HG03175 (cell line): ENCODE measurements around the gene LAD1.

ENCODE experiments used
- ATAC-seq: cut with Tn5 transposase; IDR thresholded peaks from one replicate; pipeline ENCODE4 v1.9.1; 2021; ENCODE audit warnings: mild to moderate bottlenecking, moderate library complexity; ENCODE audit not compliant: unreplicated experiment

Gene LAD1

DNA sequence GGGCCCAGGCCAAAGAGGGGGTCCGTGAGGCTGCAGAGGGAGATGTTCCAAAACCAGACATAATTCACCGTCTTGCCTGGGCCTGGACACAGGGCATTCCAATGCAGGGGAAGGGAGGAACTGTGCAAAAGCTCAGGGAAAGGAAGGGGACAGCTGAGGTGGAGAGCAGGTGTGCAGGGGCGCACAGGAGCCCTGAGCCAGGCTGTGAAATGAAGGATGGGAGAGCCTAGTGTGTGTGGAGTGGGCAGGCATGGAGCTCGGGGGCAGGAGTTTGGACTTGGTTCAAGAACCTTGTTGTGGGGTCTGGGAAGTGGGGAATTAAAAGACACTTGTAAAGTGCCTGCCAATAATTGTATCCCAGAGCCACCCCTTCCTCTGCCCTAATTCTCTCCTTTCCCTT is 20.1 kb upstream of the LAD1 start:
- ATAC-seq = no peak

DNA sequence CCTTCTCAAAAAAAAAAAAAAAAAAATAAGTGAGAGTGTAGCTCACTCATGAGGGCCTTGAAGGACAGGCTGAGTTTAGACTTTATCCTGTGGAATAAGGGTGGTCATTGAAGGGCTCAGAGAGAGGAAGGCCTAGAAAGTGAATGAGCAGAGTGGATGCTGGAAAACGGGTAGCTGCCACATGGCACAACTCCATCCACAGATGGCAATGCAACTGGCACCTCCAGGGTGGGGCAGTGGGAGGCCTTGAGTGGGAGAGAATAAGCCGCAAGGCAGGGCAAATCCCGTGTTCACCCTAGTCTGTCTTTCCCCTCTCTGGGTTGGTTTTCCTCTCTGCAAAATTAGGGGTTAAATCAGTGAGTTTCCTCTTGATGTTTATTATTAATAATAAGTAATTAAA is 19.3 kb upstream of the LAD1 start:
- no peak for ATAC-seq

DNA sequence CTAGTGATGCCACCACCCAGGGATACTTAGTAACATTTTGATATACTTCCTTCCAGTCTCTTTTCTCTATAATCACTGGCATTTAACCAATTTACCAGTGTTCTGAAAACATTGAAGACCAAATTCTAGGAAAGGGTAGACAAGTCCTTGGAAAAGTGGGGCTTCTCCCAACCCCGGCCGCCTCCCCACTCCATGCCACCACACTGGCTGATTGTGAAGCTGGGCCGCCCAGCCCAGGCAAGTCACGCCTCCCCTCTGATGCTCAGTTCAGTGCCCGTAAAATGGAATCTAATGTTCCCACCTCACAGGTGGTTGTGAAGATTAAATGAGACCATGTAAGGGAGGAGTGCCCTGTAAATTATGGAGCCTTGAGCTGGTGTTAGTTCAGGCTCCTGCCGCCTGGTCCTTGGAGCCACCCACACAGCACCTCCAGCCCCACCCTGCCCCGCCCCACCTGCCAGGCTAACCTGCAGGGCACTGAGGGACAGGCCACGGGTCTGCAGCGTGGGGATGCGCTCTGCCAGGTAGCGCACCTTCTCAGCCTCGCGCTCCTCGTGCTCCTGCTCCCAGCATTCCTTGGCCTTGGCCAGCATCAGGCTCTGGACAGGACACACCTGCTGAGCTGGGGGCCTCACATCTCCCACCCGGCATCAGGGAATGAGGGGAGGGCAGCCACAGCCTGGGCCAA is 15.1 kb upstream of the LAD1 start:
- ATAC-seq = no peak

DNA sequence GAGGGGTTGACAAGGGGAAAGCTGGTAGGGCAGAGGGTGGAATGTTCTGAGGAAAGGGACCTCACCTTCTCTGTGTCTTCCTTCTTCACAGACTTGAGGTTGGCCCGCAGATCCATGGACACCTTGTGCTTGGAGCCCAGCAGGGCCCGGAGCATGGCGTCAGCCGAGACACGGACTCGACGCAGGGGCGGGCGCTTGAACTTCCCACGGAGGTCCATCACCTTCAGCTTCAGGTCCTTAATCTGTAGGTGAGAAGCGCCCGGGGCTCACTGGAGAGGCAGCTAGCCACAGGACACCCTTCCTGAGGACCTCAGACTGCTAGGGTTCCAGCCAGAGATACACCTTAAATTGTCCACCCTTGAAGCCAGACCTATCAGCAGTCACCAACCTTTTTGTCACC is 12.2 kb upstream of the LAD1 start:
- ATAC-seq = no peak

DNA sequence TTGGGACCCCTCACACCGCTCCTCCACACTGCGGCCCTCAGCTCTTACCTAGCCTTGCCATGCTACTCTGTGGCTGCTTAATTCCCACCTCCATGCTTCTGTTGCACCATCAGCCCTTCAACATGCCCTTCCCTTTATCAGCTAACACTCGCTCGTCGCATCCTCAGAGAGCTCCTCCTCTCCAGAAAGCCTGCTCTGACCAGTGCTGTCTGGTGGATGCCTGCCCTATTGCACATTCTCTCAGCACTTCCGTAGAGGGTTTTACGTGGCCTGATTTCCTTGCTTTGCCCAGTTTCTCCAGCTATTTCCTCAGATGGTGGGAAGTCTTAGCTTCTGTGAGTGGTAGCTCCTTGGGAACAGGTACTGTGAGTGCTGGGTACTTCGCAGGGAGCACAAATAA is 10.3 kb upstream of the LAD1 start:
- no peak for ATAC-seq

DNA sequence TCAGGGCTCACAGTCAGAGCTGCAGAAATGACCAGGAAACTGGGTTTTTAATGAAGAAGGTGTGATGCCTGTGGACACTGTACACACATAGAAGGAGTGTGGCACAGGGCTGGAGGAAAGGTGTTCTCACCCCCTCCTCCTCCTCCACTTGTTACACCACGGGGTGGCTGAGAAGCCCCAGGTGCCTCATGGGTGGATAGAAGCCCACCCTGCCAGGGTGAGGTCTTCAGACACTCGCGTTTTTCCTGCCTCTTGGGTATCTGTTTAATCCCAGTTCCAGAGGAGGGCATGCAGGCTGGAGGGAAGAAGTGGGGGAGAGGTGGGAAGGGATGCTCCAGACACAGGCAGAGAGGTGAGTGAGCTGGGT is 9.7 kb upstream of the LAD1 start:
- no peak for ATAC-seq

DNA sequence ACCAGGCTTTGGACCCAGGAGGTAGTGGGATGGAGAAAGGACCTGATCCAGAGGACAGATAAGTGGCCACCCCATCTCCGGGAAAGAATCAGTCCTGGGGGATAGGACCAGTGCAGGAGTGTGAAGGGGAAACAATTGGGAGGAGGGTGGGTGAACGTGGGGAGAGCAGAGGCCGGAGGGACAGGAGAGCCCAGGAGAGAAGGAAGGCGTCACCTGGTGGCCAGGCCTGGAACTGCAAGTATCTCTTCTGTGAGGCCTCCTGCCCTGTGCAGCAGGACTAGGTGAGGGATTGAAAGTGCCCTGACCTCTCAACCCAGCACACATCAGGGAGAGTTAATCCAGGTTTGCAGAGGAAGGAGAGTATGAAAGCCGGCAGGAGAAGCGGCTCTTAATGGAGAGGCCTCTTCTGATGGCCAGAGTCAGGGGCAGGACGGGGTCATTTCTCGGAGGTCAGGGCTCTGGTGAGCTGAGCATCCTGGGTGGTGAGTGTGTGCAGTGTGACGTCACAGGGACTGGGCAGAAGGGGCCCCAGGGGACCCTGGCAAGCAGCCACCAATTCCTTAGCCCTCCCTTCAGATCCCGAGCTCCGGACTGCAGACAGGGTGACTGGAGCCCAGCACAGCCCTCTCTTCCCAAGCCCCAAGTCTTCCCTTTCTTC is 9.2 kb upstream of the LAD1 start:
- ATAC-seq = no peak

DNA sequence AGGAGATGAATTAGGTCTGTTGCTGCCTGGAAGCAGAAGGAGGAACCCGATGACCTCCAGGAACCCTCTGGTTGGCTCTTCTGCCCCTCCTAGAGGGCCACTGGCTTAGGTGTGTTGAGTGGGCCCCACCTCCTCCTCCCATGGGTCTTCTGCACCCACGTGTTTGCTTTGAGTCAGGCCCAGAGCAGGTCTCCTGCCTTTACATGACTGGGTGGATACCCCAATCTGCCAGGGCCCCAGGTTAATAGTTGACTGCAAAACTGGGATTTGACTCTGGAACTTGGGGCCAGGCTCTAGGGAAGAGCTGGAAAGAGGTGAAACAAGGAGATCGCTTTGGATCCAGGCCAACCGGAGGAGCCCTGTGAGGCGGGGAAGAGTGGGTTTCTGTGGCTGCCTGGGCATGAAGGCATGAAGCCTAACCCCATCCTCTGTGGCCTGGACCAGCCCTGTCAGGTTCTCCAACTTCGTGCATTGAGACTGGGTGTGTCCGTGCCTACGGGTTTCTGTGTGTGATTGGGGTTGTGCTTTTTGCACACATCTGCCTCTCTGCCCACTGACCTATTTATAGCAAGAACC is 7.8 kb upstream of the LAD1 start:
- peak; percentile 43 for ATAC-seq

DNA sequence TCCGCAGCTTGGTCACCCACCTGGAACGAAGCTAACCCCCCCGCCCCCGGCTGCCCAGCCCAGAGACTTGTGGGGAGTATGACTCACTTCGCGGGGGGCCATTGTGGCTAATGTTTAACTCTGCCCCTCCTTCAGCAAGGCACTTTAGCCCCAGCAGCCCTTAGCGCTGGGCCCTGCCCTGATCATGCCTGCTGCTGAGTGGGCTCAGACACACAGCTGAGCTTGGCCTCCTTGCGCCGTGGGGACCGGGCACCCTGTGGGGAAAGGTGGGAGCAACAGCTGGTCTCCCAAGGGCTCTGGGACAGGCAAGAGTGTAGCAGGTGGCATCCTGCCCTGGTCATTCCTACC is 6.3 kb upstream of the LAD1 start:
- ATAC-seq = peak; percentile 45

DNA sequence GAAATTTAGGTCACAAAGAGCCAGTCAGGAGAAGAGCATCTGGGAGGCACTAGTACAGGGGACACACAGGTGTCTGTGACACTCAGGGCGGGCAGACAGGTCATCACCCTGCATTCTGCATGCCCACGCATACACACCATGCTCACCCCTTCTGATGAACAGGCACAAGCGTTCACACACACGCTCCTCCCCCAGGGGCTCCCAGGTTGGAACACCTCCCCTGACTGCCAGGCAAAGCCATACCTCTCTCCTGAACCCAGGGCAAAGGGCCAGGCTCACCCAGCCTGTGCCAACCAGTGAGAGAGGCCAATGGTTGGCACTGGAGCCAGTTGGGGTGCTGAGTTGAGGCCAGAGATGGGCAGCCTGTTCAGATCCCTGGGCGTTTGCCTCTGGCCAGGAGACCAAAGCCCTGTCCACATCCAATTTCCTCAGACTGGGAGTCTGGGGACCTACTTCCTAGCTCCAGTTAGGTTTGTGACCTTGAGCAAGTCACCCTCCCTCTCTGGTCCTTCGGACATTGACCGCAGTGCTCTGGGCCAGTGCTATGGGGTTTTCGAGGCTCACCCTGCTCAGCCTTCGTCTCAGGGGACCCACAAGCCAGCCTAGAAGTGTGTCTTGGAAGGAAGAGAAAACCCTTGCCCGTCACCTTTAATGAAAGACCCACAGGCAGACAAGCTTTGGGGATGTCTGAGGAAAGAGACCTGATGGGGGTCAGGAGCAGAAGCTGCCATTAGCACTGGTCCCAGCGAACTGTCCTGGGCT is 5.8 kb upstream of the LAD1 start:
- peak; percentile 9 for ATAC-seq

DNA sequence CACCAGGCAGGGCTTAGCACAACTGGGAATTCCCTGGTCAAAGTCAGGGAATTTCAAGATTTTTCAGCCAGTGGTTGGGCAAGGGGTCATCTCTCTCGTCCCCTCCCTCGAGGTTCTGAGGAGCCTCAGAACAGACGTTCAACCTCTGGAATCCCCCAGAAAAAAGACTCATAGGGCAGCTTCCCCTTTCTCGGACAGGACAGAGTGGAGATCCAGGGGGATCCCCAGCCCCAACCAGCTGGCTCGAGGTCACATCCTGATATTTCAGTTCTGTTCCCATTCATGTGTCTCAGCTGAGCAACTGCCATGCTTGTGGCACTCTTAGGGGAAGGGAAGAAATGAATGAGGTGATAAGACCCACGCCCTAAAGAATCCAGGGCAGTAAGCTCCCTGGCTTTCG is 4.9 kb upstream of the LAD1 start:
- ATAC-seq = no peak

DNA sequence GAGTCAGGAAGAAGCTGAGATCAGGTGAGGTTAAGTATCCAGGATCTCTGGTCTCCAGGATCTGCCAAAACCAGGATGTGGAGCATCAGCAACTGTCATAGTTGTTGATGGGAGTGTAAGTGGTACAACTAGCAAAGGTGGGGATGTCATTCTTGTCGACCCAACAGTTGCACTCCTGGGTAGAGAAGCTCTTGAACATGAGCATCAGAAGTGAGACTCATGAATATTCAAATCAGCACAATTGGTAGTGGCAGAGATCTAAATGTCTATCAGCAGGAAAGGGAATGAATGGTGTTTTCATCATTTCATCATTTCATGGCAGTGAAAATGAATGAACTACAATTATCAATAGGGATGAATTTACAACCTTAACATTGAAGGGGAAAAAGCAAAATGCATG is 4.2 kb upstream of the LAD1 start:
- ATAC-seq = no peak

DNA sequence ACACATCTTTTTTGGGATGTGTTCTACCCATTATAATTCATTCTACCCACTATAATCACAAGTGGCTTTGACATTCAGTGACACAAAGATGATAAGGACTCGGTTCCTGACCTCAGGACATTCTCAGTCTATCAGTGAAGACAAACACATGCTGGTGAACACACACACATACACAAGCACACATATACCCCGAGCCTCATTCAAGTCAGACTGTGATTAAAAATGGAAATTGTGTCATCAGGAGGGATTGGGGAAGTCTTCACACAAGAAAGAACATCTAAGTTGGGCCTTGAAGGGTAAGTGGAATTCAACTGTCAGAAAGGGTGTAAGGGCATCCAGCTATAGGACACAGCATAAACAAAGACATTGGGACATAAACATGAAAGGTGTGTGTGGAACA is 2.6 kb upstream of the LAD1 start:
- ATAC-seq = no peak

DNA sequence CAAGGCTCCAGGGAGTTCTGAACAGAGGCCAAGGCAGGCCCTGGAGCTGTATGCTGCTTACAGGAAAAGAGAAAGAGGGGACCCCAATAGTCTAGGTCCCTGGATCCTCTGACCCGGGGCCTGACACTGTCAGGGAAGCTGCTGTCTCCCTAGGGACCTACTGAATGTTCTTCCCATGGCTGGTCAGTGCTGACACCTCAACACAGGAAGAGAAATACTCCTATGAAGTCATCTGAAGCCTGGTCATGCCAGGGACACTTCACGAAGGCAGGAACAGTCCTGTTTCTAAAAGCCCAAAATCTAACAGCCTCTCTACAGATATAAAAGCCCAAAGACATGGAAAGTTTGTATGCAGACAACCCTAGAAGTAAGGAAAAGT is 1.7 kb upstream of the LAD1 start:
- no peak for ATAC-seq

DNA sequence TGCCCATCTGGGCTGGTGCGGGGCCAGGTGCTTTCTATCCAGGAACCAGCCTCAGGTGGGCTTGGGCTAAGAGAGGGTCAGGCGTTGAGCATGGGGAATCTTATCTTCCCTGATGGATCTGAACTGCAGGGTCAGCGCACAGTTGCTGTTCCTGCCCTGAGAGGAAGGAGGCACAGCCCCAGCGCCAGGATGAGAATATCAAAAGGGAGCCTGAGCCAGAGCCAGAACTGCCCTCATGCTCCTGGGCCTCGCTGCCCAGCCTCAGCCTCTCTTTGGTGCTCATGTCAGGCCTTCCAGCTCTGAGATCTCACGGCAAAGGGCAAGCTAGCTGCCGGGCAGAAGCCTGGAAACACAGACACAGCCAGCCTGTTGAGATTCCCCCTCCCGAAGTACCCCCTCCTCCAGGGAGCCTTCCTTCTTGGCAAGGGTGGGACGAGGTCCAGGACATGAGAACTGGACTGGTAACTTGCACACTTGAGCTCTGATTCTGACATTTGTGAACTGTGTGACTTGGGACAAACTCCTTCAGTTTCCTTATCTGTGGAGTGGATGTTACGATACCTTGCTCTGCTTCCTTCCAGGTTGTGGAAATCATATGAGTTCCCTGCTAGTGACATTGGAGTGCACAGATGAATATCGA is 1.2 kb upstream of the LAD1 start:
- ATAC-seq = no peak

DNA sequence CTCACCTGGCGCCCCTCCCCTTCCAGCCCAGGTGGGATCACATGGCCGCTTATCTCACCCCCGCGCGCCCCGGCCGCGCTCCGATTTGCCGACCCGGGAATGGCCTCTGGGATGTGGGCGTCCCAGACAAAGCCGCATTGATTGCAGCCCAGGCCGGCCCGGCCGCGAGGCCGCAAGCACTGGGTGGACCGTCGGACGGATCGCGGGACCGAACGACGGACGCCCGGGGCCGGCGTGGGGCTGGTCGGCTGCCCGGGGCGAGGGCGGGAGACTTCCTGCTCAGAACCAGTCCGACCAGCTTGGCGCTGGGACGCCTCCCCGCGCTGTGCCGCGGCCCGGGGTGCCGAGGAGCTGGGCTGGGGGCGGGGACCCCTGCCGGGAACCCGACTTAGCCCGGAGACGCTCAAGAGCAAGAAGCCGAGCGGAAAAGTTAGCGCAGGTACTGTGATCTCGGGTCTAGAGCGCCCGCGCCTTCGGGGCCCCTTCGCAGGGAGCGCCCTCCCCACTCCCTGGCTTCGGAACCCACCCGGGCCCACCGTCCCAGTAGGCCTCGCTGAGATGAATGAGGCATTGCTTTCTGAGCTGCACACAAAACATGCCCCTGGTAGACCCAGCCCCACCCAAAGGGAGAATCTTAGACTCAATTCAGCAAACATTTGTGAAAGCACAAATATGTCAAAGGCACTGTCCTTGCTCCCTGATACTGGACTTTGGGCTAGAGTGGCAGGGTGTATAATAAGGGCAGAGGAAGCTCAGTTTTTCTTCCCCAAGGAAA is 415 bp upstream of the LAD1 start:
- no peak for ATAC-seq

DNA sequence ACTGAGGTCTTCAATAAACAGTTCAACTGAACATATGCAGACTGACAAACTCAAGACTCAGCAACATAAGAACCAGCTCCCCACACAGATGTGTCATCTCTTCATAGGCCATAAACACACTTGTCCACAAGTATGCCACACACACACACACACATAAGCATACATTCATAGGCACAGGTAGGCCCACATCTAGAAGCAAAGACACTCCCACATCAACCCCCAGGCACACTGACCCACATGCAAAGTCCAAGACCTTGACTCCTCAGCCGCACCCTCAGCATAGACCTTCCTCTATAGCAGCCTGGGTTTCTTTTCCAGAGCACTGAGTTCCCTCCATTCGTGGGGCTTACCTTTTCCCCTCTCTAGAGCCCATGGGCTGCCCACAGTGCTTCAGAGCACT is 1.4 kb downstream of the LAD1 start:
- no peak for ATAC-seq

DNA sequence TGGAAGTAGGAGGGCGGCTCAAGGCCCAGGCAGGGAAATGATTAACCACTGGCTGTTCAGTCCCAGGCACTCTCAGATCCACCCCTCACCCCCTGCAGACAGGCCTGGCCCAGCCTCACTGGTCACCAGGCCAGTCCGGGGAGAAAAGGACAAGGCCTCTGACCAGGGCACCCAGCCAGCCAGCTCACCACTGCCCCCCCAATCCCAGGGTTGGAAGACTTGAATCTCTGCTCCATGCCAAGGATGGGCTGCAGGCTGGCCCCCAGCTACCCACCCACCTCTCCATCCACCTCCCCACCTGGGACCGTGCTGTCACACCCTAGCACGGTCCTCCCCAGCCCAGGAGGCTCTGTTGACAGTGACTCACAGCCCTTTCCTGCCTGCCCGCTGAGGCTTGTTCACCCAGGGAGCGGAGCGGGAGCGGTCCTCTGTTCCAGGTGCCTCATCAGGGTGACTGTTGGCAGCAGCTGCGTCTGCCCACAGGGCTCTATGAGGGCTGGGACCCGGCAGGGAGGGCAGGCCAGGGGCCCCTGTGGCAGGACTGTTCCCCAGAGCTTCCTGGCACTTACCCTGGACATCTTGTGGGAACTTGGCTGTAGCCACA is 2.2 kb downstream of the LAD1 start:
- ATAC-seq = no peak

DNA sequence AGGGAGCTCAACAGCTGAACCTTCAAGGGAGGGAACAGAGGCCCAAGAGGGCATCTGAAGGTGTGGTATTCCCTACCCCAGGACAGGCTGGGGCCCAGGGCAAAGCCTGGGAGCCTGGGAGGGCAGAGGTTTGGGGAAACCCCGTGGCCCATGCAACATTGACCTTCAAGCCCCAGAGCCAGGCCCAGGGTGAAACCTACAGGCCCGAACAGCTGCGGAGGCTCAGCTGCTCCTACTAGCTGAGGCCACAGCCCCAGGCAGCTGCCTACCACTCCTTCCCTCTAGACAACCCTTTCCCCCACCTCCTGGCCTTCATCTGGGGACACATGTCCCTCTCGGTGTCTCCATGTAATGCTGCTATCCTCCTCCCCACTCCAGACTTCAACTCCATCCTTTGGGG is 3.2 kb downstream of the LAD1 start:
- no peak for ATAC-seq

DNA sequence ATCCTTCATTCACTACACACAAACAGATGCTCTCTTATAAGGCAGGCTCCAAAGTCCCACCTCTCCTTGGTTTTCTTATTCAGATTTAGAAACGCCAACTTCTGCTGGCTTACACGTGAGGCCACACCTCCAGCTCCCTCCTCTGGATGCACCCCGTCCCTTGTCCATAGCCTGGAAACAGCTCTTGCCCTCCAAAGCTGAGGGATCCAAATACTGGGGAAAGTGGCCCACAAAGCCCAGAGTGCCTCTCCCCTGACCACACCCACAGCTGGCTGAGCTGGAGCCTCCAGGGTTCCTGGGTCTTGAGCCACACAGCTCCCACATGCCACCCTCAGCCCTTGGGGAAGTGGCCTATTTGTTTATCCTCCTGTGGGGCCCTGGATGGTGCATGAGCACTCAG is 4.5 kb downstream of the LAD1 start:
- ATAC-seq = no peak

DNA sequence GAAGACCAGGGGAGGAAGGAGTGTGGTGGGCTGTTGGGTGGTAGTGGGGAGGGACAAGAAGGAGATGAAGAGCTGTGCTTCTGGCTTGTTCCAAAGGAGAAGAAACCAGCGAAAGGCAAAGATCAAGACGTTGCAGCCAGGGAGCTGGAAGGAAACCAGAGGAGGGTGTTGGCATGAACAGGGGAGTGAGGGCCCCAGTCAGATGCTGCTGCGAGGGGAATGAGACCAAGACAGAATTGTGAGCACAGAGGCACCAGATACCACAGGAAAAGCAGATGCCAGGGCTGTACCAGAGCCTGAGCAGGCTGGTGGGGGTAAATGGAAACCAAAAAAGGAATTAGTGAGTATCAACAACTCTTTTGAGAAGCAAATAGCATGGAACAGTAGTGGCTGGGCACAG is 6.0 kb downstream of the LAD1 start:
- no peak for ATAC-seq
